ENCODE measurements around the gene S100A2. TPM values are rescaled to one million over a fixed set of nuclear protein-coding genes. Genes with fewer than 3 reads are reported as not detected.

S100A2 gene
- total RNA-seq, 1 experiment from 2014 or later = 373 TPM

GRCh38 chr1:153552335-153552734 is 13.3 kb downstream of the S100A2 start:
- Histone ChIP-seq H3K4me1 (ENCODE audit: insufficient read depth, low read length) (peaks cover 22% of the 10 kb centered on the region), H3K9ac (ENCODE audit: low read length) (no peak overlapping the region), H2AFZ (ENCODE audit: low read length) (no peak overlapping the region), H3K9me2 (replicated peaks; ENCODE audit: low read length) (no peaks in the 10 kb centered on the region), H3F3A (ENCODE audit: low read length, unreplicated experiment) (no peaks in the 10 kb centered on the region), H3K27ac (ENCODE audit: low read length) (no peak overlapping the region), H3K27me3 (ENCODE audit: low read length) (no peaks in the 10 kb centered on the region), H3K4me2 (ENCODE audit: low read length) (no peak overlapping the region), H3K9me3 (ENCODE audit: low read length) (no peaks in the 10 kb centered on the region), H3K36me3 (ENCODE audit: low read depth, low read length) (no peaks in the 10 kb centered on the region), H3K79me2 (ENCODE audit: low read length) (no peaks in the 10 kb centered on the region), H4K20me1 (ENCODE audit: low read length) (no peaks in the 10 kb centered on the region), H3K4me3 (ENCODE audit: low read length) (no peak overlapping the region)
- no peak for TF ChIP-seq CTCF (conservative IDR thresholded peaks at IDR 0.05; ENCODE audit: low read depth, low read length)
- no peak for TF ChIP-seq EZH2 (IDR thresholded peaks at IDR 0.05; ENCODE audit: low read length, unreplicated experiment)
- no peak for TF ChIP-seq EZH2phosphoT487 (IDR thresholded peaks at IDR 0.05; ENCODE audit: borderline replicate concordance, low read length)
- ChIA-PET CTCF (interaction anchor here (0.6 kb wide), 2 partner anchors 82 to 1515 kb away, joined by 5 to 6 read pairs; partner anchors contain the start of gene CHTOP), POLR2A (ENCODE audit: unreplicated experiment) (no interaction called here)
- DNase-seq = no peak
- ATAC-seq = no peak
- intact Hi-C loops (cut with micrococcal nuclease) = no loop called here
- BruUV-seq (replicated peaks) = no TSS peak

GRCh38 chr1:153550827-153551500 is 14.7 kb downstream of the S100A2 start:
- no TSS peak for BruUV-seq (replicated peaks)
- no peak overlapping the region for H3K9ac ChIP-seq (ENCODE audit: low read length)
- no peak for TF ChIP-seq EZH2 (IDR thresholded peaks at IDR 0.05; ENCODE audit: low read length, unreplicated experiment)
- no peak for TF ChIP-seq CTCF (conservative IDR thresholded peaks at IDR 0.05; ENCODE audit: low read depth, low read length)
- TF ChIP-seq EZH2phosphoT487 (IDR thresholded peaks at IDR 0.05; ENCODE audit: borderline replicate concordance, low read length) = no peak
- no peaks in the 10 kb centered on the region for H3K9me3 ChIP-seq (ENCODE audit: low read length)
- no peak for ATAC-seq
- H3K27ac ChIP-seq (ENCODE audit: low read length) = no peak overlapping the region
- no peak overlapping the region for H2AFZ ChIP-seq (ENCODE audit: low read length)
- CTCF ChIA-PET = interaction anchor here (0.6 kb wide), 1 partner anchor 203 kb away, joined by 6 read pairs; no protein-coding TSS in a partner anchor
- H4K20me1 ChIP-seq (ENCODE audit: low read length) = no peaks in the 10 kb centered on the region
- no peak overlapping the region for H3K4me2 ChIP-seq (ENCODE audit: low read length)
- no peaks in the 10 kb centered on the region for H3K27me3 ChIP-seq (ENCODE audit: low read length)
- DNase-seq = no peak
- no peaks in the 10 kb centered on the region for H3K79me2 ChIP-seq (ENCODE audit: low read length)
- H3K9me2 ChIP-seq (replicated peaks; ENCODE audit: low read length) = no peaks in the 10 kb centered on the region
- no peak overlapping the region for H3K4me3 ChIP-seq (ENCODE audit: low read length)
- H3F3A ChIP-seq (ENCODE audit: low read length, unreplicated experiment) = no peaks in the 10 kb centered on the region
- POLR2A ChIA-PET (ENCODE audit: unreplicated experiment) = interaction anchor here (0.9 kb wide), 1 partner anchor 16 kb away, joined by 5 read pairs; no protein-coding TSS in a partner anchor
- H3K4me1 ChIP-seq (ENCODE audit: insufficient read depth, low read length) = peaks cover 24% of the 10 kb centered on the region
- H3K36me3 ChIP-seq (ENCODE audit: low read depth, low read length) = no peaks in the 10 kb centered on the region
- intact Hi-C loops (cut with micrococcal nuclease) = no loop called here

GRCh38 chr1:153550398-153550758 is 15.3 kb downstream of the S100A2 start:
- Histone ChIP-seq H3K79me2 (ENCODE audit: low read length) (no peaks in the 10 kb centered on the region), H3K27me3 (ENCODE audit: low read length) (no peaks in the 10 kb centered on the region), H3K9me3 (ENCODE audit: low read length) (no peaks in the 10 kb centered on the region), H3K9ac (ENCODE audit: low read length) (no peak overlapping the region), H4K20me1 (ENCODE audit: low read length) (no peaks in the 10 kb centered on the region), H3K4me2 (ENCODE audit: low read length) (no peak overlapping the region), H3K4me3 (ENCODE audit: low read length) (no peak overlapping the region), H3K4me1 (ENCODE audit: insufficient read depth, low read length) (peaks cover 29% of the 10 kb centered on the region), H3K36me3 (ENCODE audit: low read depth, low read length) (no peaks in the 10 kb centered on the region), H3K9me2 (replicated peaks; ENCODE audit: low read length) (no peaks in the 10 kb centered on the region), H2AFZ (ENCODE audit: low read length) (no peak overlapping the region), H3F3A (ENCODE audit: low read length, unreplicated experiment) (no peaks in the 10 kb centered on the region), H3K27ac (ENCODE audit: low read length) (no peak overlapping the region)
- DNase-seq (no peak), ATAC-seq (no peak)
- TF ChIP-seq CTCF (conservative IDR thresholded peaks at IDR 0.05; ENCODE audit: low read depth, low read length) (no peak), EZH2 (IDR thresholded peaks at IDR 0.05; ENCODE audit: low read length, unreplicated experiment) (no peak)
- CTCF ChIA-PET = no interaction called here
- no TSS peak for BruUV-seq (replicated peaks)
- intact Hi-C loops (cut with micrococcal nuclease) = no loop called here
- POLR2A ChIA-PET (ENCODE audit: unreplicated experiment) = interaction anchor here (0.9 kb wide), 1 partner anchor 16 kb away, joined by 5 read pairs; no protein-coding TSS in a partner anchor
